HFFc6 (cell line): ENCODE results near the gene DUSP3. TPM values are rescaled to one million over a fixed set of nuclear protein-coding genes. Genes with fewer than 3 reads are reported as not detected.

Experiments used
- DNase-seq: peaks from one replicate; pipeline ENCODE4 v3.0.0-alpha.2; 2018
- H3K27ac Mint-ChIP-seq: 2 replicates; pipeline ENCODE4 v1.8.0; 2020; ENCODE audit warnings: mild to moderate bottlenecking, mixed read lengths
- H3K27me3 Mint-ChIP-seq: 2 replicates; pipeline ENCODE4 v1.8.0; 2021; ENCODE audit warnings: mild to moderate bottlenecking, moderate library complexity, mixed read lengths; ENCODE audit not compliant: insufficient read depth
- H3K36me3 Mint-ChIP-seq: 2 replicates; pipeline ENCODE4 v1.8.0; 2021; ENCODE audit warnings: low read depth, mixed read lengths
- H3K4me1 Mint-ChIP-seq: 2 replicates; pipeline ENCODE4 v1.8.0; 2020; ENCODE audit warnings: low read depth, mixed read lengths
- H3K4me3 Mint-ChIP-seq: 2 replicates; pipeline ENCODE4 v1.8.0; 2020; ENCODE audit warnings: mild to moderate bottlenecking, moderate library complexity, mixed read lengths
- H3K9me3 Mint-ChIP-seq: 2 replicates; pipeline ENCODE4 v1.8.0; 2020; ENCODE audit warnings: mild to moderate bottlenecking, mixed read lengths
- CTCF ChIP-seq: fragments of 200-600 bp; sonication (generic); IDR thresholded peaks from 2 replicates; pipeline ENCODE4 v1.5.0; 2021; ENCODE audit warnings: antibody characterized with exemption, mild to moderate bottlenecking
- total RNA-seq, 6 experiments: library from RNA; stranded (reverse); fragmentation: NEBNext Ultra II Directional; extraction: Animal tissue kit (Norgen Biotek cat#: 25700); gene quantifications; 2 replicates in 1 of 6; 3 replicates in 5 of 6; pipeline ENCODE4 v1.2.3, GENCODE V29; 2021

DUSP3 gene
- total RNA-seq, 6 experiments from 2014 or later, result 34.3 to 47.2 (median 38.3) TPM

GRCh38 chr17:43769426-43769825 lies 9.4 kb downstream of the DUSP3 start:
- no peak for TF ChIP-seq CTCF
- H3K4me3 Mint-ChIP-seq, result no peak overlapping the region
- H3K27ac Mint-ChIP-seq, result no peak overlapping the region

GRCh38 chr17:43768943-43769342 lies 9.8 kb downstream of the DUSP3 start:
- Mint-ChIP-seq H3K9me3 (no peaks in the 10 kb centered on the region), H3K27ac (no peak overlapping the region)
- TF ChIP-seq CTCF, result no peak

More at GRCh38 chr17:43769426-43769825, 9.4 kb downstream of the DUSP3 start:
- no peak for DNase-seq
- Mint-ChIP-seq H3K36me3 (peaks cover 51% of the 10 kb centered on the region), H3K9me3 (no peaks in the 10 kb centered on the region), H3K27me3 (no peaks in the 10 kb centered on the region), H3K4me1 (0 out of 2 replicates have a peak, but pooled peaks cover 5% of the 10 kb centered on the region)

GRCh38 chr17:43768382-43768781 lies 10.4 kb downstream of the DUSP3 start:
- H3K9me3 Mint-ChIP-seq, result no peaks in the 10 kb centered on the region
- no peak overlapping the region for H3K4me3 Mint-ChIP-seq
- no peak for TF ChIP-seq CTCF
- 0 out of 2 replicates have a peak, but pooled peaks cover 5% of the 10 kb centered on the region for H3K4me1 Mint-ChIP-seq
- no peak overlapping the region for H3K27ac Mint-ChIP-seq
- H3K36me3 Mint-ChIP-seq, result peaks cover 44% of the 10 kb centered on the region
- DNase-seq, result no peak
- no peaks in the 10 kb centered on the region for H3K27me3 Mint-ChIP-seq

More at GRCh38 chr17:43768943-43769342, 9.8 kb downstream of the DUSP3 start:
- DNase-seq, result no peak
- 0 out of 2 replicates have a peak, but pooled peaks cover 5% of the 10 kb centered on the region for H3K4me1 Mint-ChIP-seq
- H3K27me3 Mint-ChIP-seq, result no peaks in the 10 kb centered on the region
- H3K4me3 Mint-ChIP-seq, result no peak overlapping the region
- H3K36me3 Mint-ChIP-seq, result peaks cover 47% of the 10 kb centered on the region

GRCh38 chr17:43767713-43768059 lies 11.1 kb downstream of the DUSP3 start:
- H3K27ac Mint-ChIP-seq, result no peak overlapping the region
- peaks cover 38% of the 10 kb centered on the region for H3K36me3 Mint-ChIP-seq
- DNase-seq, result no peak
- no peak overlapping the region for H3K4me3 Mint-ChIP-seq
- H3K27me3 Mint-ChIP-seq, result no peaks in the 10 kb centered on the region
- no peaks in the 10 kb centered on the region for H3K9me3 Mint-ChIP-seq
- TF ChIP-seq CTCF, result no peak
- 0 out of 2 replicates have a peak, but pooled peaks cover 5% of the 10 kb centered on the region for H3K4me1 Mint-ChIP-seq

- Mint-ChIP-seq H3K4me1 (no peaks in the 10 kb centered on the region), H3K9me3 (no peaks in the 10 kb centered on the region), H3K27me3 (peaks cover 2% of the 10 kb centered on the region; the same call in 1 of the 2 replicates), H3K27ac (no peak overlapping the region), H3K4me3 (no peak overlapping the region), H3K36me3 (peaks cover 33% of the 10 kb centered on the region)
- DNase-seq, result no peak
- TF ChIP-seq CTCF, result no peak
These were observed 11.6 kb downstream of the DUSP3 start for GRCh38 chr17:43767053-43767712.
